G401 (cell line): ENCODE data around the gene UCHL1. TPM values are rescaled to one million over a fixed set of nuclear protein-coding genes. Genes with fewer than 3 reads are reported as not detected.

Source experiments
- total RNA-seq: library from RNA; depleted of rRNA; stranded (reverse); fragments of >200 nt; shearing (Covaris generic); gene quantifications from 2 replicates; pipeline ENCODE4 v1.2.3, GENCODE V29; 2014; rRNA removed

Gene UCHL1
- total RNA-seq, 1 experiment from 2014 or later, result 922 TPM

Other genes starting within 250 kb of the UCHL1 start
- 23.1 and 29.7 TPM in 2 replicates for gene APBB2, start 42.4 kb upstream of the UCHL1 start, total RNA-seq